ENCODE data around the gene ADK.

Gene ADK

DNA sequence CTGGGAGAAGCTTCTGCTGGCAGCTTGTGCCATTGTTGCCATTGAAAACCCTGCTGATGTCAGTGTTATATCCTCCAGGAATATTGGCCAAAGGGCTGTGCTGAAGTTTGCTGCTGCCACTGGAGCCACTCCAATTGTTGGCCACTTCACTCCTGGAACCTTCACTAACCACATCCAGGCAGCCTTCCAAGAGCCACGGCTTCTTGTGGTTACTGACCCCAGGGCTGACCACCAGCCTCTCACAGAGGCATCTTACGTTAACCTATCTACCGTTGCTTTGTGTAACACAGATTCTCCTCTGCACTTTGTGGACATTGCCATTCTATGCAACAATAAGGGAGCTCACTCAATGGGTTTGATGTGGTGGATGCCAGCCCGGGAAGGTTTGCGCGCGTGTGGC, 220.7 kb downstream of the ADK start:
- FAIRE-seq, result no peak

DNA sequence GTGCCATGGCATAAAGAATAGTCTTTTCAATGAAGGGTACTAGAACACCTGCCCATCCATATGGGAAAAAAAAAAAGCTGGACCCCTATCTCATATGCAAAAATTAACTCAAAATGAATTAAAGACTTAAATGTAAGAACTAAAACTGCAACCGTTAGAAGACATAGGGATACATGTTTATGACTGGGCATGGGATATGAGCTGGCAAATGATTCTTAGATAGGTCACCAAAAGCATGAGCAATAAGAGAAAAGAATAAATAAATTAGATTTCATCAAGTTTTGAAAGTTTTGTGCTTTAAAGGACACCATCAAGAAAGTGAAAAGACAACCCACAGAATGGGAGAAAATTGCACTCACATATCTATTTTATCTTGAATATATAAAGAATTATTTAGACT, 222.0 kb downstream of the ADK start:
- FAIRE-seq, result no peak

DNA sequence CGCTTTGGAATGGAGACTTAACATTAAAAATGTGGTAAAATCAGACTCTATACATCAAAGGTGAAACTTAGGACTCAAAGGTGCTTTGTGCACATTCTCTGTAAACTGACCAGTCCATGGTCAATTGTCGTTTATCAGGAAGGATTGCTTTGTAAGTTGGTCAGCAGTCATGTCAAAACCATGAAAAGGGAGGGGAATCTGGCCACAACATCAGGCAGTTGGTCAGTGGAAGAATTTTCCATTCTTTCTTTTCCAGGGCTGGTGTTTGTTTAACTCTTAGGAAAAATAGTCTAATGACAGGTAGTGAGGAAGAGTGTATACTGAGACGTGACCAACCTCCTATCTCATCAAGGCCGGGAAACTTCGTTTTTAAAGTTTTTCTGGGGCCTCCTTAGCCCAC, 226.5 kb downstream of the ADK start:
- FAIRE-seq, result no peak

DNA sequence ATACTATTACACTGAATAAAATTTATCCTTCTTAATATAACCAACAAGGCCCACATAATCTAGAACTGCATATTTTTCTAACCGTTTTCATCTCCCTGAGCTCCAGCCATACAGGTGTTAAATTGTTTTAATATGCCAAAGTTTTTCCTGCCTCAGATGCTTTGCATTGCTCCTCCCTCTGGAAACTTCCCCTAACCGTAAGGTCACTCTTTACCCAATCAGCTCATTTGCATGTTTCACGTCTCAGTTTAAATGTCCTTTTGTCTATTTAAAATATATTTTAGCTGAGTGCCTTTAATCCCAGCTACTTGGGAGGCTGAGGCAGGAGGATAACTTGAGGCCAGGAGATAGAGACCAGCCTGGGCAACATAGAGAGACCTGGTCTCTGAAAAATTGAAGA, 228.5 kb downstream of the ADK start:
- no peak for FAIRE-seq

DNA sequence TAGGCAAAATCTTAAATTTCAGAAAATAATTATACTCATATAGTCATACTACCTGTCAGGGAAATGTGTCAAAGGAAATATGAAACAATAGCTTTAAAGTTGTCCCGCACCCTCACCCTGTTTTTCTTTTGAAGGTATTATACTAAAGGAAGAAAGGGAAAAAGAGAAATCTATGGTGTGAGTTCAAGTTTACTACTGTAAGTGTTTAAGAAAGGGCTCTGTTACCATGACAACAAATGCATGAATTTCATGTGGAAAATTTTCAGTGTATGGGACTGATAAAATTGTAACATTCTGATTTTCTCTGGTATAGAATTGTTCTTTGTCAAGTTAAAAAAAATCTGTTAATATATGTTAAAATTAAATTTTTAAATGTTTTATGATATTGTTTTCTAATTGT, 229.8 kb downstream of the ADK start:
- FAIRE-seq, result peak; percentile 90

DNA sequence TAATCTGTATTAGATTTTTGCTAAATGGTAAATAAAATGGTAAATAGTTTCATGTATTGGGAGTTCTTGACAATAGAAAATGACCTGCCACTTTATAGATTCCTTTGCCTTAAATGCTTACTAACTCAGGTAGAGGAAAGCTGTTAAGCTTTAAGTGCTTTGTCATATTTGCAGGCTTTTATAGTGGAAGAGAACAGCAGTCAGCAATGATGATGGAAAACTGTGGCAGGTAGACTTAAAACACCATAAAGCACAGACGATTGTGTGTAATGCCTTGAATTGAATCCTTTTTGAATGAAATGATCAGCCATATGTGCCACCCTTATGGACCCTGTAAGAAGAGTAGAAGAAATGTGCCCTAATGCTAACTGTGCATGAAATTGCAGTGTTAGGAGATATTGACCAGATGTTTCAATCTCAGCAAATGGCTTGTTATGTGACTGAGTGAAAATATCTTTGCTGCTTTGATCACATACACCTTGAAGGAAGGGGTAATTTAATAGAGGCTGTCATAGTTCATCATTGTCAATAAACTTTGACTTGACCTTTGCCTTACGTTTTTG, 230.4 kb downstream of the ADK start:
- FAIRE-seq, result no peak

DNA sequence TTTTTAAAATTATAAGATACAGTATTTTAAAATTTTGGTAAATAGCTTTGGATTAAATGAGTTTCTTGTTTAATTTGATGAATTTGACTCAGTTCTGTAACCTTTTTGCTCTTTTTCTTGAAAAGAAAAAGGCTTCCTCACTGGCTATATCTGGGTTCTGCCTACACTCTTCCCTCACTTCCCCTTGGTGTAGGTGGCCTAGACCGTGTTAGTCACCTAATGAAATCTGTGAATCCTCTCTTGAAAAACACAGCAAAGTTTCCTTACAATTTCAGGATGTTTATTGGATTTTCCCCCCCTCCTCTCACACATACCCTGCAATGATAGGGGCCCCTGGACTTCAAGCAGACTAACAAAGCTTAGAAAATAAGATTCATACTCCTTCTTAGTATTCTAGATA, 231.6 kb downstream of the ADK start:
- no peak for FAIRE-seq

DNA sequence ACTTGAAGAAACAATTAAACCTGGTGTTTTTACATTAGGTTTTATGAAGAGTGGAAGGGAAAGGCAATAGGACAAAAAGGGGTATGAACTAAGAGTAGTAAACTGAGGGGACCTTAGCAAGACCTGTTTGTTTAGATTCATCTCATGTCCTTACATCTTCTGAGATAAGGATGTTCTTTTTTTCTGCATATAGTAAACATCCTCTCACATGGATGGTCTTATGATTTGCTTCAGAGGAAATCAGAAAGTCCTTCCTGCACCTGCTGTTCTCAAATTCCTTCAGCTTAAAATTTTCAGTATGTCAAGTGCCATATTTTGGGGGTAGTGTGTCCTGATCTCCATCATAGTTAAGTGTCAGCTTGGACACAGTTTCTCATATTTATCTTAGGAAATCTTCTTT, 232.6 kb downstream of the ADK start:
- no peak for FAIRE-seq

DNA sequence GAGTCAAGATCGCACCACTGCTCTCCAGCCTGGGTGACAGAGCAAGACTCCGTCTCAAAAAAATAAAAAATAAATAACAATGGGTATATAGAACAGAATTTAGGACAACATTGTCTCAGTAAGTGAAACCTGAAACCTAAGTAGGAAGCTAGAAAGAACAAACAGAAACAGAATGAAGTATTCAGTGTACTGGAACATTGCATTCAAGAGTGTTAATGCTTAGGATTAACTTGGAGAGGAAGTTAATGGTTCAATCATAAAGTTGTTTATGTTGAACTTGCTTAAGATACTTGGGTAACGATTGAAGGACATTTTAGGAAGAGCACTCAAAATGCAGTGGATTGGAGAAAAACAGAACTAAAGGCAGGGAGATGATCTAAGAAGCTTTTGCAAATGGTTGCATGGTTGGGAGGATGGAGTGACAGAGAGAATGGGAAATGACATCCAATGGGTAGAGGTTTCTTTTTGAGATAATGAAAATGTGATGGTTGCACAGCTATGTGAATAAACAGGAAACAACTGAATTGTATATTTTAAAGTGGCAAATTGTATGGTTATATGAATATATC, 233.7 kb downstream of the ADK start:
- no peak for FAIRE-seq

DNA sequence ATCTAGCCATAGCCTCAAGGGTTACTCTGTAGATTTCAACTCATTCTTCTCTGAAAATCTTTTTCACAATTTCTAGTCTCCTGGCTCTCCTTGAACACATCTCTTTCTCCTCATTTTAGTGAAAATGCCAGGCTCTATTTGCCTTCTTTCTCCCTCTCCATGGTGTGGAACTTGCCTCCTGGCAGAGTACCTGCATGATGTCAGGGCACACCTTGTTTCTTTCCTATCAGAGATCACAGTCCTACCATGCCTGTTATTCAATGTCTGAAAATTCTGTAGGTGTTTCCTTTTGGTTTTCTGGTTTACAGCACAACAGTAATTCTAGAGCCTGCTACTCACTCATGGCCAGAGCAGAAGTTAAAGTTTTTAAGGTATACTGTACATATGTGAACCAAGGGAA, 237.8 kb downstream of the ADK start:
- FAIRE-seq, result no peak

DNA sequence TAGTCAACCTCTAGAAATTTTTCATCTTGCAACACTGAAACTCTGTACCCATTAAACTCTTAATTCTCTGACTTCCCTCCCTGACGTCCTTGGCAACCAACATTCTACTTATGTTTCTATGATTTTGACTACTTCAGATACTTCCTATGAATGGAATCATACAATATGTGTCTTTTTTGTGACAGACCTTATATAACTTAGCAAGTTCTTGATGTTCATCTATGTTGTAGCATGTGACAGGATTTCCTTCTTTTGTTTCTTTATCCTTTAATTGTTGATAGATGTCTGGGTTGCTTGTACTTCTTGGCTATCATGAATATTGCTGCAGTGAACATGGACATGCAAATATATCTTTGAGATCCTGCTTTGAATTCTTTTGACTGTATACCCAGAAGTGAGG, 240.8 kb downstream of the ADK start:
- no peak for FAIRE-seq

DNA sequence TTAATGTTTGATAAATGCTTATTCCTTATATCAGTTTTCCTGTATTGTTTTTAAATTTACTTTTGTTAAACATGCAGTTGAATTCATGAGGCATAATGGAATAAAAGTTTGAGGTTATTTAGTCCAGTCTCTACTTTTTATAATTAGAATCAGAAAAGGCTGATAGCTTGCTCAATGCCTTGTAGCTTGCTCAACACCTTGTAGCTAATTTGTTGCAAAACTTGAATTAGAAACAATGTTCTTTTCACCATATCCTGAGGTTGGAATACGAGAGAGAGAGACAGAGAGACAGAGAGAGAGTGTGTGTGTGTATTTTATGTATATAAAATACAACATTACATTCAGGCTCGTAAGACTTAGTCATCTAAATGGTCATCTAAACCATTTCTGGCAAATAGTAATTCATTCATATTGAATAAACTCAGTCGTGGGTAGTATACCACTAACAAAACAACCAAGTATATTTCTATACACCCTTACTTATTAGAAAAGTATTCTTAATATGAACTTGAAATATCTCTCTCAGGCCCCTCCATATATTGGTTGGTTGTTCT, 243.5 kb downstream of the ADK start:
- peak; percentile 40 for FAIRE-seq

DNA sequence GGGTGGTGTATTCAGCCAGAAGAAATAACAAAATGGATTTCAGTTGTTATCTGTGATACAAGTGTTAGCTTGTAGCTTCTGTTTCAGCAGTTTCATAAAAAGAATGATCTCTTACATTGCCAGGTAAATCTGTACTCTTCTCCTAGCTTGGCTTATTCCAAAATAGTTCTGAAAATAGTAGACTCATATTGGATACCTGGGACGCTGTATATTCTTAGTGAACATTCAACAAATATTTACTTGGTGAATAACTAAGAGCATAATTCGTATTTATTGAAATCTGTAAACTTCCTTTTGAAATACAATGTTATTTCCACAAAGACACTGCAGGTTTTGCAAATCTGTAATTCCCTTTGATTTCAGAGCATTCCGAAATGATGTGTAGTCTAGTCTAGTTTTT, 249.2 kb downstream of the ADK start:
- no peak for FAIRE-seq

DNA sequence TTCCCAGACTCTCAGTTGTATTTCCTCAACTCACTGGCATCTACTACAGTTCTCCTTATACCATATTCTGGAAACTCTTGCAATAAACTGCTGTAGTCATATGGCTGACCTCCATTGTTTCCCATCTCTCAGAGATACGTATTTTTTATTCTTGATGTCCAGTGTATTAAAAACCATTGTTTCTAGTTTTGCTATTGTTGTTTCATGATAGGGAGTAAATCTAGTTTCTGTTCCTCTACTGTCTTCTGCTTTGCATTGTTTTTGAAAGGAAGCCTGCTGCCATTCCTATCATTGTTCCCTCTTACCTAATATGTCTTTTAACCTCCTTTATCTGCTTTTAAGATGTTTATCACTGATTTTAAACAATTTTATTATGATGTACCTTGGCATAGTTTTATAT, 255.0 kb downstream of the ADK start:
- FAIRE-seq, result no peak

DNA sequence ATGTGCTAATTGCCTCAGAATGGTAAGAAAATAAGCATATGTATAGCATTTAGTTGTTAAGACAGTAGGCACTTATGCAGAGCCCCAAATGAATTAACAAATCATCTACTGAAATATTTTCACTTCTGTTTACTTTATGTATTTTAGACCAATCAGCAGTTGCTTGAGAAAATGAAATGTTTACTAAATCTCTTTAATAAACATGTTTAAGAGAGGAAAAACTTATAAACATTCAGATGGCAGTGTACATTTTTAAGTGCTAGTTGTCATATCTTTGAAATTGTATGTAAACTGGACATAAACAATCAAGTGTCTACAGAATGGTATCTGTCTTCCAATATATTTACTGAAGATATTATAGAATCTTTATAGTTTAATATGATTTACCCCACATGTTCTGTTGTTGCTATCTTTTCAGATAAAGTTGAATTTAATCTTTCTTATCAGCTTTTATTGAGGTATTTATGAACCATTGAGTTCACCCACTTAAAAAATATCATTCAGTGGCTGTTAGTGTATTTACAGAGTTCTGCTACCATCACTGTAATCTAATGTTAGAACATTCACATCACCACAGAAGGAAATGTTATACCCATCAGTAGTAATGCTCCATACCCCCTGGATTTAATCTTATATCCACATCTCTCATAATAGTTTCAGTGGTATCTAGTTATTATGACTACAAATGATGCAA, 264.3 kb downstream of the ADK start:
- FAIRE-seq, result peak; percentile 30

DNA sequence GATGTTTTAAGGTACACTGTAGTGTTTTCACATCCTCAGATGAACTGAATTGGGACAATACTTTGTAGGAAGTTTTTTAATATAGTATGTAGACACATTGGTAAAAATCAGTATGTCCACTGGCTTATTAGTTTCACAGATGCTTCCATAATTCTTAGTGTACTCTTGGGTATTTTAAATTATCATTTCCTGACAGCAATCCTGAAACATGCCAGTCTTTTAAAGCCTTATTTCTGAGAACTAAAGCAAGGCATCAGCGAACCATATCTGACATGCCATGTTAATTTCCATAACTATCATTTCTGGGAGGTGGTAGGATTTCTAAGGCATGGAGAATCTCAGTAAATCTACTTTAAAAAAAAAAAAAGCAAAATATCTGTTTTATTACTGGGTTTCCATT, 266.4 kb downstream of the ADK start:
- no peak for FAIRE-seq

DNA sequence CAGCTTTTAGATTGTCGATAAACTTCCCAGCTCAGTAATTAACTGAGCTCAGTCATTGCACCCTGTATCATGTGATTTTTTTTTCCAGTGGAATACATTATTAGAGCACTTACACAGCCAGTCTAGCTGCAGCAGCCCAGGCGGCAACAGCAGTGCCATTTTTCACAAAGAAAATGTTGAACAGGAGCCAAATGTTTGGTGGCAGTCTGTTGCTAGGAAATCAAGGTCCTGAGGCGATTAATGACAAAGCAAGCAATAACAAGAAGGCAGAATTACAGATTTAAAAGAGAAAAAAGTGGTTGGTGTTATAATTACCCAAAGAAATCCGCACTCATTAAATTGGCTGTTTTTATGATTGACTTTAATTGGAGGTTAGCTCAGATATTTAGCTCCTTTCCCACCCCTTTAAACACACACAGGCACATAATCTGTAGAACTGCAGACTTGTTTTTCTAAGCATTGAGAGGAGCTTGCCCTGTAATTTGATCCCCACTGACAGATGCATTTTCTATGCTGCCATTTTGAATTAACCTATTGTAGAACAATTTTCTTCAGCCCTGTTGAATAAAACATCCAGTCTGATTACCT, 267.4 kb downstream of the ADK start:
- FAIRE-seq, result no peak

DNA sequence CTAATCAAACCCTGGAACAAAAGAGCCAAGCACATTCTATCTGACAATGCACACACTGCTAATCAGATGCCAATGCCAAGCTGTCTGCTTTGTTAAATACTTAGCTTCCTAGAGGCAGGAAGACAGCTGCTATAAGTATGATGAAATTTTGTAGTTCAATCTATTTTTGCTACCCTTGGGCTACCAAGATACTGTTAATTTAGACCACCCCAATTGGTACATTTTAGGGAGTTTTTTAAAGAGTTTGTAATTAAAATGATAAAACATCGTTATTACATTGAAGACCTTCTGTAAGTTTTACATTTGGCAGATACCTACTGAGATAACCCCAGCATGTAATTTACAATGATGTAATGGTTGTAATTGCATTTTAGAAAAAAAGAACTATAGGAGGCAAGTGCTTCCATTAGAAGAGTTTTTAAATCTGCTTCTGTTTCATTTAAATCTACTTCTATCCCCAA, 268.5 kb downstream of the ADK start:
- FAIRE-seq, result no peak

DNA sequence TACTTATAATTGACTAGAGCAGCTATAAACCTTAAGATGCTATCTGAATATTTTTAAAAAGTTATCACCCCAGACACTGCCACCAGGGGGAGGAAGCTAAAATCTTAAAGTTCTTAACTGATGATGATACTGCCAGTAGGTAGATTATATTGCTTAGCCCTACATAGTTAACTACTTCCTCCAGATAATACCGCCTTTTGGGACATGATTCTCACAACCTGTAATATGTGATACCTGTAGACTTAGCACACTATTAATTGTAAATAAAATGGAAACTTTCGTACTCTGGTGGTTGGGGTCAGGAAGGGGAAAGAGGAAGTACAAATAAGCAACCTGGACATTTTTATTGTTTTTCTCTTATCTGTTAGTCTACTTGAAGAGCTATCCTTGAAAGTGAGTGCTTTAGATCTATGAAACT, 268.9 kb downstream of the ADK start:
- peak; percentile 79 for FAIRE-seq

DNA sequence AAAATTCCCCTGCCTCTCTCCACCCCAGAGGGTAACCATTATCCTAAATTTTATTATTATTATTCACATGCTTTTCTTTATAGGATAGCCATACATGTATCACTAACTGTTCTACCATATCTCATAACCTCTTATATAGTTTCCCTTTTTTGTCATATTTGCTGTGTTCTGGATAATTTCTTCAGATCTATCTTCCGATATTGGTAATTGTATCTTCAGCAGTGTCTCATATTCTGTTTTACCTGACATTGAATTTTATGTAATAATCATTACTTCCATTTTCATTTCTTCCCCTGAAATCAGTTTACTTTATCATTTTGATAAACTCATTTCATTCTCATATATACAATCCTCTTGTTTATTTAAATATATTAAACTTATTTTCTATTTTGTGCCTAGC, 273.5 kb downstream of the ADK start:
- peak; percentile 3 for FAIRE-seq

DNA sequence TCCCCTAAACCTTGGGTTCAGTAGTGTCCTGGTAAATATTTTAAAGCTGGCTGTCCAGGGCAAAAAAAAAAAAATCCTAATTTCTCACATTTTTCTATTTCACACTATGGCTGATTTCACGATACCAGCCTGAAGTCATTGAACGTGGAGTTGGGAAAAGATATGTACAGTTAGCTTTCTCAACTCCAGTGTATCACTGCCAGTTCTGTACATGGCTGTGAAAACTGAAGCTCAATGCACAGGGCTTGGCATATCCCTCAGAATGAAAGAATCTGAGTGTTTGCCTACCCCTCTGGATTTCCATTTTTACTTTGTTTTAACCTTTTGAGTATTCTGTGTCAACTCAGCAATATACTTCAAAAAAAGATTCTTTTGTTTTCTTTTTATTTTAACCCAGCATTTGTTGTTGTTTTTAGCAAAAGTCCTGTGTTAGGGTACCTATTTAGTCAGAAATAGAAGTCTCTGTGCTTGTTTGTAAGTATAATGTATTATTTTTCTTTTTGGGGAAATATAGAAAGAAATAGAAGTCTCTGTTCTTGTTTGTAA, 274.5 kb downstream of the ADK start:
- FAIRE-seq, result no peak

DNA sequence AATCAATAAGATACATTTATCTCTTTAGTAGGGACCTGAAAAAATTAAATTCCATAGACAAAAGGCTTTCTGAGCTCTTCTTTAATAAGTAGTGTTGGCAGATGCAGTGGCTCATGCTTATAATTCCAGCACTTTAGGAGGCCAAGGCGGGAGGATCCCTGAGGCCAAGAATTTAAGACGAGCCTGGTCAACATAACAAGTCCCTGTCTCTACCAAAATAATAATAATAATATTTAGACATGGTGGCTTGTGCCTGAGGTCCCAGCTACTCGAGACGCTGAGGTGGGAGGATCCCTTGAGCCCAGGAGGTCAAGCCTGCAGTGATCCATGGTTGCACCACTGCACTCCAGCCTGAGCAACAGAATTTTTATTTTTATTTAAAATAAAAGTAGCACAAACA, 280.8 kb downstream of the ADK start:
- no peak for FAIRE-seq

DNA sequence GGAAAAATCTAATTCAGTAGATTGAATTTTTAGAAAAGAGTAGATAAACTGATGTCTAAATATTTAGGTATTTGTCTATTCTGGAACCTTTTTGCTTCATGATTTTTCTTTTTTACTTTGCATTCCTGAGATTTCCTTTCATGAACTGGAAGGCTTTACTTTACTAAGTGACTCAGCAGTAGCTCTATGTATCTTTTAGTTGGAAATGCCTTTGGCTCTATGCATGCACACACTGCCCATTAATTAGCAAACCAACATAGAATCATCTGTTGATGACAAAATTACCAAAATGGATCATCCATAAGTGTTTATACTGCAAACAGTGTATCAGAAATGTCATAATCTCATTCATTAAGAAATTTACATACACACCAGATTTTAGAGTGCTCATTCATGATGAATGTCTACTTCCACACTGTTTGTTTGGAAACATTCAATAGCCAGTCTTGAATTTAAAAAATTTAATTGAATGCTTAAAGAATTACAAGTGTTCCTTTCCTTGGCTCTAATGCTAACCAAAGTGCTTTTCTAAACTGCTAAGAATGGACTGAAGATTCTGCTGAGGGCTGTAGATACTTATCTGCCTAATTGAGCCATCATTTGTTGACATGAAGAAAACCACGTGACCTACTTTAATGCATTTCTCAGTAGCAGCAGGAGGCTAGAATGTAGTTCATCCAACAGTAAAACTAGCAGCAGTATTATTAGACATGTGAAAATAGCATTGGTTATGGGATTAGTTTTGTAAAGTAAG, 282.0 kb downstream of the ADK start:
- no peak for FAIRE-seq
